ENCODE measurements around the gene NDUFA1. TPM values are rescaled to one million over a fixed set of nuclear protein-coding genes. Genes with fewer than 3 reads are reported as not detected.
"Not testable (repeated sequence)": the region's sequence is repeated elsewhere in the genome, so short reads cannot be mapped to it uniquely, and the experiment has no call there.

Gene NDUFA1
- total and polyA plus RNA-seq, 2 donors from 2014 or later: 114 to 512 TPM

GRCh38 chrX:119919835-119920585 lies 48.4 kb downstream of the NDUFA1 start:
- H3K9ac ChIP-seq (ENCODE audit: low read length in 3 of 3): no peak overlapping the region
- no peaks in the 10 kb centered on the region for H3K27me3 ChIP-seq (ENCODE audit: control insufficient read depth, insufficient read depth, low read length)
- no peaks in the 10 kb centered on the region for H3K9me3 ChIP-seq (ENCODE audit: control insufficient read depth in 2 of 3, insufficient read depth in 1 of 3, low read length in 3 of 3)
- no peak overlapping the region for H3K4me3 ChIP-seq (ENCODE audit: low read length in 3 of 3)
- H3K27ac ChIP-seq (ENCODE audit: low read depth in 2 of 2, low read length in 2 of 2): no peak overlapping the region
- DNase-seq (no peak), FAIRE-seq (no peak)
- no peaks in the 10 kb centered on the region for H3K36me3 ChIP-seq (ENCODE audit: control insufficient read depth in 2 of 3, insufficient read depth in 3 of 3, low read length in 3 of 3)
- TF ChIP-seq CTCF (IDR thresholded peaks at IDR 0.05; ENCODE audit: borderline replicate concordance, extremely low read depth, insufficient read depth): no peak
- H3K4me1 ChIP-seq (ENCODE audit: control insufficient read depth in 2 of 3, insufficient read depth in 2 of 3, low read depth in 1 of 3, low read length in 3 of 3): no peaks in the 10 kb centered on the region
- intact Hi-C loops (cut with DNase I): no loop called here

- H3K4me3 ChIP-seq (ENCODE audit: low read length in 3 of 3); H3K9me3 ChIP-seq (ENCODE audit: control insufficient read depth in 2 of 3, insufficient read depth in 1 of 3, low read length in 3 of 3); FAIRE-seq; H3K9ac ChIP-seq (ENCODE audit: low read length in 3 of 3); H3K4me1 ChIP-seq (ENCODE audit: control insufficient read depth in 2 of 3, insufficient read depth in 2 of 3, low read depth in 1 of 3, low read length in 3 of 3); intact Hi-C loops (cut with DNase I); DNase-seq; H3K27me3 ChIP-seq (ENCODE audit: control insufficient read depth, insufficient read depth, low read length); H3K36me3 ChIP-seq (ENCODE audit: control insufficient read depth in 2 of 3, insufficient read depth in 3 of 3, low read length in 3 of 3); H3K27ac ChIP-seq (ENCODE audit: low read depth in 2 of 2, low read length in 2 of 2): not testable (repeated sequence)
Measured at GRCh38 chrX:119922391-119922790, 50.8 kb downstream of the NDUFA1 start.

Other genes with a start within 250 kb of the NDUFA1 start
- gene SEPTIN6, start 178.7 kb upstream of the NDUFA1 start, total RNA-seq: 40.1 TPM
- 32.4 TPM for gene SEPTIN6, start 178.7 kb upstream of the NDUFA1 start, polyA plus RNA-seq (ENCODE audit: insufficient read depth, low read depth, low replicate concordance)
- 1.3 TPM for gene SOWAHD, start 113.2 kb upstream of the NDUFA1 start, total RNA-seq
- 0.92 TPM for gene SOWAHD, start 113.2 kb upstream of the NDUFA1 start, polyA plus RNA-seq (ENCODE audit: insufficient read depth, low read depth, low replicate concordance)
- 1,212 TPM for gene RPL39, start 80.2 kb upstream of the NDUFA1 start, total RNA-seq
- 2,663 TPM for gene RPL39, start 80.2 kb upstream of the NDUFA1 start, polyA plus RNA-seq (ENCODE audit: insufficient read depth, low read depth, low replicate concordance)
- 6.0 TPM for gene UPF3B, start 18.9 kb upstream of the NDUFA1 start, total RNA-seq
- gene UPF3B, start 18.9 kb upstream of the NDUFA1 start, polyA plus RNA-seq (ENCODE audit: insufficient read depth, low read depth, low replicate concordance): 9.4 TPM
- gene RNF113A, start 99 bp upstream of the NDUFA1 start, total RNA-seq: 13.3 TPM
- 18.7 TPM for gene RNF113A, start 99 bp upstream of the NDUFA1 start, polyA plus RNA-seq (ENCODE audit: insufficient read depth, low read depth, low replicate concordance)
- gene AKAP14, start 24.1 kb downstream of the NDUFA1 start, total RNA-seq: not detected
- not detected for gene AKAP14, start 24.1 kb downstream of the NDUFA1 start, polyA plus RNA-seq (ENCODE audit: insufficient read depth, low read depth, low replicate concordance)
- 7.7 TPM for gene NKAP, start 71.9 kb downstream of the NDUFA1 start, total RNA-seq
- gene NKAP, start 71.9 kb downstream of the NDUFA1 start, polyA plus RNA-seq (ENCODE audit: insufficient read depth, low read depth, low replicate concordance): 9.9 TPM
- gene RHOXF2B, start 205.9 kb downstream of the NDUFA1 start, total RNA-seq: not detected
- gene RHOXF2B, start 205.9 kb downstream of the NDUFA1 start, polyA plus RNA-seq (ENCODE audit: insufficient read depth, low read depth, low replicate concordance): not detected
- gene RHOXF1, start 244.1 kb downstream of the NDUFA1 start, total RNA-seq: 0.79 TPM
- 0.97 TPM for gene RHOXF1, start 244.1 kb downstream of the NDUFA1 start, polyA plus RNA-seq (ENCODE audit: insufficient read depth, low read depth, low replicate concordance)

Measured in kidney (tissue), 14 donors.